ENCODE results near the gene HOXB9. TPM values are rescaled to one million over a fixed set of nuclear protein-coding genes. Genes with fewer than 3 reads are reported as not detected.
A peak's percentile ranks its signal among the peaks of the same experiment; 100 is the strongest.

Gene HOXB9
- total and polyA plus RNA-seq, 2 of the 13 experiments (the other 11 are each of a cell fraction or from before 2014, with no cell fraction given) = not detected

DNA sequence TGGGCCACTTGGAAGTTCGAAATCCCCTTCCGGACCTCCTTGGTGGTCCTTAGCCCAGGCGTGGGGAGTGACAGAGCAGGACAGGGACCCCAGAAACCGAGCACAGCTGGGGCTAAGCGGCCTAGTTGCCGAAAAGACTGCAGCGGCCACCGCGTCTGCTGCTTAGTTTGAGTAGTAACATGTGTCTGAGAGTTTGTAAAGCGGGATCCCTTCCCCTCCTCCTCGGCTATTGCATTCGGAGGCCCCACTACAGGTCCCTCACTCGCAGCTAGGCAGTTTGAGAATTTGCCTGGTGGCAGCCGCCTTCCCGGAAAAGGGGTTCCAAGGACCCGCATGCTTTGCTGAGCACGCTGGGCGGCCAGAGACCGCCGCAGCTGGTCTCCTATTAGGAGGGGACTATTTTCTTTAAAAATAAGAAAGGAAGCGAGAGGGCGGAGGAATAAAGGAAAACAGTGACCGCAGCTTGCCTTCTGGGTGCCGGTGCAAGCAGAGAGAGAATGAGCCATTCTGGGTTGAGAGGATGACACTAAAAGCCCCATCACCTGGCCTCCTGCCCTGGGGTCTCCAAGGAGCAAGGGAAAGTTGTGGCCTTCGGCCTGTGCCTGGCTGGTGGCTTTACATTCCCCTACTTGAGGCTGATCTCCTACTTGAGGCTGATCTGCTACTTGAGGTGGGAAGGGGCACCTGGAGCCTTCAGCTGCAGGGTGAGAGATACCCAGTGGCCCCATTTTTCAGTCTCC, 31.4 kb downstream of the HOXB9 start:
- no TSS peak for BruUV-seq (replicated peaks)
- intact Hi-C loops (cut with micrococcal nuclease; ENCODE audit: unreplicated experiment) = loop anchor here (1.0 kb wide), 1 partner anchor 258 kb away; no protein-coding TSS in a partner anchor
- in situ Hi-C loops (cut with HindIII; ENCODE audit: extremely low pct_ligation_motif_present, low pct_unique_long_range_greater_than_20kb) = loop anchor here (5.0 kb wide), 1 partner anchor 442 kb away; no protein-coding TSS in a partner anchor
- Histone ChIP-seq H3K9ac (ENCODE audit: insufficient read depth, low read depth, low read length) (no peak overlapping the region), H2AFZ (ENCODE audit: low read length) (no peak overlapping the region), H4K20me1 (ENCODE audit: insufficient read depth, low read length) (no peaks in the 10 kb centered on the region; the same call in 1 of the 2 replicates), H3K27me3 (ENCODE audit: control insufficient read depth in 1 of 2, insufficient read depth in 2 of 2, low read length in 2 of 2) (peaks cover 51 to 91% of the 10 kb centered on the region in 2 experiments), H3K4me2 (ENCODE audit: low read depth, low read length) (peak overlapping the region; percentile 41), H3K4me3 (replicated peaks in 1 of 3; ENCODE audit: insufficient read depth in 1 of 3, low read depth in 2 of 3, low read length in 3 of 3) (peak overlapping the region in 1 of 3 experiments; percentile 9; a peak in 1 of 6 replicates), H3K4me1 (ENCODE audit: insufficient read depth, low read length) (0 out of 2 replicates have a peak, but pooled peaks cover 6% of the 10 kb centered on the region), H3K36me3 (replicated peaks in 1 of 2; ENCODE audit: control insufficient read depth in 1 of 2, insufficient read depth in 2 of 2, low read length in 2 of 2) (no peaks in the 10 kb centered on the region), H3K9me3 (ENCODE audit: low read length) (no peaks in the 10 kb centered on the region), H3K79me2 (ENCODE audit: insufficient read depth, low read length) (no peaks in the 10 kb centered on the region), H3K27ac (ENCODE audit: extremely low read length, insufficient read depth, low read length) (no peak overlapping the region)
- ATAC-seq (no peak), DNase-seq (ENCODE audit: low spot score) (no peak), FAIRE-seq (no peak)
- ChIA-PET POLR2A (no interaction called here), CTCF (ENCODE audit: low intra/inter-chr PET ratio, low total read pairs) (interaction anchor here (0.8 to 1.9 kb wide), 3 partner anchors 243 to 441 kb away, joined by 3 to 7 read pairs (median 5); no protein-coding TSS in a partner anchor)
- TF ChIP-seq ZNF451 (CRISPR knock-in tag; IDR thresholded peaks at IDR 0.05) = no peak
- peak; percentile 12 for TF ChIP-seq EZH2 (conservative IDR thresholded peaks at IDR 0.05; ENCODE audit: low read depth, low read length)
- TF ChIP-seq, protein P1, sequence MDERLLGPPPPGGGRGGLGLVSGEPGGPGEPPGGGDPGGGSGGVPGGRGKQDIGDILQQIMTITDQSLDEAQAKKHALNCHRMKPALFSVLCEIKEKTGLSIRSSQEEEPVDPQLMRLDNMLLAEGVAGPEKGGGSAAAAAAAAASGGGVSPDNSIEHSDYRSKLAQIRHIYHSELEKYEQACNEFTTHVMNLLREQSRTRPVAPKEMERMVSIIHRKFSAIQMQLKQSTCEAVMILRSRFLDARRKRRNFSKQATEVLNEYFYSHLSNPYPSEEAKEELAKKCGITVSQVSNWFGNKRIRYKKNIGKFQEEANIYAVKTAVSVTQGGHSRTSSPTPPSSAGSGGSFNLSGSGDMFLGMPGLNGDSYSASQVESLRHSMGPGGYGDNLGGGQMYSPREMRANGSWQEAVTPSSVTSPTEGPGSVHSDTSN (CRISPR knock-in tag; IDR thresholded peaks at IDR 0.05) = no peak
- no peak for TF ChIP-seq CHCHD3 (CRISPR knock-in tag; IDR thresholded peaks at IDR 0.05)
- no peak for TF ChIP-seq ETV6 (CRISPR knock-in tag; conservative IDR thresholded peaks at IDR 0.05)
- TF ChIP-seq ZNF768 (CRISPR knock-in tag; IDR thresholded peaks at IDR 0.05) = 0 out of 2 replicates have a peak, but pooled peaks have one; percentile 17
- 35% methylated on average over 21 of the region's 25 CpGs for WGBS (ENCODE audit: low lambda C conversion rate)

All from HepG2 (cell line).